Fibroblast of skin of right quadriceps (primary cell): ENCODE data around the gene NCKIPSD.
"Not testable (repeated sequence)": the region's sequence is repeated elsewhere in the genome, so short reads cannot be mapped to it uniquely, and the experiment has no call there.

Experiments
- DNase-seq: peaks from one replicate; pipeline ENCODE4 v3.0.0-alpha.2; 2013

The NCKIPSD gene

DNA sequence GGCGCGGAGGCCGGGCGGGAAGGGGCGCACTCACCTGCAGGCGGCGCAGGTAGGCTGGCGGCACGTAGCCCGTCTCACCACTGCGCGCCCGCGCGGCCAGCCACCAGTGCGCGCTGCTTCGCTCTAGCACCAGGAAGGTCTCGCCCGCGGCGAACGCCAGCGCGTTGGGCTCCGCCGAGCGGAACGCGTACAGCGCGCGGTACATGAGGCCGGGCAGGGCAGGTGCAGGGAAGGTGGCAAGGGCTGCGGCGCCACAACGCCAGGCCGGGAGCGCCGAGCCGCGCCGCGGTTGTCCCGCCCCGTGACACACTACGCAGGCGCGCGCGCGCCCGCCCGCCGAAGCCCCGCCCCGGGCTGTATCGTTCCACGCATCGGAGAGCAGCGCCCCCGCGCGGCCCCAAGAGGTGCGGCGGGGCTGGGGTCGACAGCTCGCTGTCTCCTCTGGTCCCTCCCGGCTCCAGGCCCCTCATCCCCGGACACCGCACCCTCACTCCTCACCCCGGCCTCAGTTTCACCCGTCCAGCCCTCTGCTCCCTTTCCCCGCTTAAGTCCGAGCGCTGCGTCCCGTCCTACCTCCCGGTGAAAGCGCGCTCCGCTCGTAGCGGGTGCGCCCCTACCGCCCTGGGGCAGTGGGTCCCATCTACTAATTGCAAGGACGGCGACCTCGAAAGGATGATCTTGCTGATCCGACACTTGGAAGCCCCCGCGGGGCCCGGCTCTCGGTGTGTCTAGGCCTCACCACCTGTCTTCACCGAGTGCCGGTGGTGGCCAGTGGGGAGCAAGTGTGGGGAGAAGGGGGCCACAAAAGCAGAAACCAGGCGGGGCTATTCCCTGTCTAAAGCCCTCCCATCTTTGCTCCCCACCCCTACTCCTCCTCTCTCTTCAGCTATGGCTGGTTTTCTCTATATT is at the start of gene NCKIPSD:
NCKIPSD (minus strand) TSS at position 313 of the 909 bp plus-strand sequence; CDS start at position 205, 108 bp downstream.
- peak; percentile 77 for DNase-seq

DNA sequence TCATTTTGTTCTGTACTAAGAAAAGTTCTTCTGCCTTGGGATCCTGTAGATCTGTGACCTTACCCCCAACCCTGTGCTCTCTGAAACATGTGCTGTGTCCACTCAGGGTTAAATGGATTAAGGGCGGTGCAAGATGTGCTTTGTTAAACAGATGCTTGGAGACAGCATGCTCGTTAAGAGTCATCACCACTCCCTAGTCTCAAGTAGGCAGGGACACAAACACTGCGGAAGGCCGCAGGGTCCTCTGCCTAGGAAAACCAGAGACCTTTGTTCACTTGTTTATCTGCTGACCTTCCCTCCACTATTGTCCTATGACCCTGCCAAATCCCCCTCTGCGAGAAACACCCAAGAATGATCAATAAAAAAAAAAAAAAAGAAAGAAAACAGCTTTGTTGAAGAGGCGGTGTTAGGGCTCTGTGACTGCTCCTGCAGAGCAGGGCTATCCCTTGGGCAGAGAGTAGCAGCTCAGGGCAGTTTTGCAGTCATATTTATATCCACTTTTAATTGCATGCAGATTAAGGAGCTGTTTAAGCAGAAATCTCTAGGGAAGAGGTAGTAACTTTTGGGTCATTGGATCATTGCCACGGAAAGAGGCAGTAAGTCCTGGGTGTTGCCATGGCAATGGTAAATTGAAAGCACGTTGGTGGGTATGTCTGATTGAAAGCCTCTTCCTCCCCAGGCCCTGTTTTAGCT is 49.5 kb upstream of the NCKIPSD start:
- DNase-seq = peak; percentile 45

DNA sequence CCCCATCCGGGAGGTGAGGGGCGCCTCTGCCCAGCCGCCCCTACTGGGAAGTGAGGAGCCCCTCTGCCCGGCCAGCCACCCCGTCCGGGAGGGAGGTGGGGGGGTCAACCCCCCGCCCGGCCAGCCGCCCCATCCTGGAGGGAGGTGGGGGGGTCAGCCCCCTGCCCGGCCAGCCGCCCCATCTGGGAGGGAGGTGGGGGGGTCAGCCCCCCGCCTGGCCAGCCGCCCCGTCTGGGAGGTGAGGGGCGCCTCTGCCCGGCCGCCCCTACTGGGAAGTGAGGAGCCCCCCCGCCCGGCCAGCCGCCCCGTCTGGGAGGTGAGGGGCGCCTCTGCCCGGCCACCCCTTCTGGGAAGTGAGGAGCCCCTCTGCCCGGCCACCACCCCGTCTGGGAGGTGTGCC is 48.8 kb upstream of the NCKIPSD start:
- not testable (repeated sequence) for DNase-seq

DNA sequence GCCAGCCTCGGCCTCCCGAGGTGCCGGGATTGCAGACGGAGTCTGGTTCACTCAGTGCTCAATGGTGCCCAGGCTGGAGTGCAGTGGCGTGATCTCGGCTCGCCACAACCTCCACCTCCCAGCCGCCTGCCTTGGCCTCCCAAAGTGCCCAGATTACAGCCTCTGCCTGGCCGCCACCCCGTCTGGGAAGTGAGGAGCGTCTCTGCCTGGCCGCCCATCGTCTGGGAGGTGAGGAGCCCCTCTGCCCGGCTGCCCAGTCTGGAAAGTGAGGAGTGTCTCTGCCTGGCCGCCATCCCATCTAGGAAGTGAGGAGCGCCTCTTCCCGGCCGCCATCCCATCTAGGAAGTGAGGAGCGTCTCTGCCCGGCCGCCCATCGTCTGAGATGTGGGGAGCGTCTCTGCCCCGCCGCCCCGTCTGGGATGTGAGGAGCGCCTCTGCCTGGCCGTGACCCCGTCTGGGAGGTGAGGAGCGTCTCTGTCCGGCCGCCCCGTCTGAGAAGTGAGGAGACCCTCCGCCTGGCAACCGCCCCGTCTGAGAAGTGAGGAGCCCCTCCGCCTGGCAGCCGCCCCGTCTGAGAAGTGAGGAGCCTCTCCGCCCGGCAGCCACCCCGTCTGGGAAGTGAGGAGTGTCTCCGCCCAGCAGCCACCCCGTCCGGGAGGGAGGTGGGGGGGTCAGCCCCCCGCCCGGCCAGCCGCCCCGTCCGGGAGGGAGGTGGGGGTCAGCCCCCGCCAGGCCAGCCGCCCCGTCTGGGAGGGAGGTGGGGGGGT is 48.2 kb upstream of the NCKIPSD start:
- DNase-seq = not testable (repeated sequence)

DNA sequence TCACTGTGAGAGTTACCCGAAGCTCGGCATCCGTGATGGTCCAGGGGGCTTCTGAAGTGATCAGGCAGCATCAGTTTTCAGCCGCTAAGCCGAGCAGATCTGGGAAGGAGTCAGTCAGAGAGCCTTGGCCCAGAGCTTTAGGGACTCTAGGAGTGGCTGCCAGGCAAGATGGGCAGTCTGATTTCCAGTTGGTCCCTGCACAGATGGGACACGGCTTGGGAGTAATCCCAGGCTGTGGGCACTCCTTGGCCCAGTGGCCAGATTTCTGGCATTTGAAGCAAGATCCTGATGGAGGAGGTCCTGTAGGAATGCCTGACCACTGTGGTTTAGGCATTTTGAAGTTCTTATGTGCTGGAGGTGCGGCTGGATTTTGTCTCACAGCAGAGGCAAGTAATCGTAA is 41.8 kb upstream of the NCKIPSD start:
- DNase-seq = no peak

DNA sequence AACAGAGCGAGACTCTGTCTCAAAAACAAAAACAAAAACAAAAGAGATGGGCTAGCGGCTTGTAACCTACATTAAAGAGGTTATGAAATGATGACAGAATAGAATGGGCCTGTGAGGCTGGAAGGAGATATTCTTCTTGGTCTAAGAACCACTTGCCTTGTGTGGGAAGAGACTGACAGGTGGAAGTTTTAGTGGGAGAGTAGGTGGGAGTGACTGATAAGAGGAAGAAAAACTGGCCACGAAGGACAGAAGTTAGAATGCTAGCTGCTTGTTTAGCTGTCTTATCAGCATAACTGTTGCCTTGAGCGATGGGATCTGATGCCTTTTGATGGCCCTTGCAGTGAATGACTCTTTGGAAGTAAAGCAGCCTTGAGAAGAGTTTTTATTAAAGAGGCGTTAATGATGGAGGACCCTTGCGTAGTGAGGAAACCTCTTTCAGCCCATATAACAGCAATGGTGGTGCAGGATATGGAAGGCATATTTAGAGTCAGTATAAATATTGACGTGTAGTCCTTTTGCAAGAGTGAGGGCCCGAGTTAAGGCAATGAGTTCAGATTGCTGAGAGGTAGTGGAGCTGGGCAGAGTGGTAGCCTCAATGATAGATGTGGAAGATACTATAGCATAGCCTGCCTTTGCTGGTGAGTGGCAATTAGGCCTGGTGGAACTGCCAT is 39.6 kb upstream of the NCKIPSD start:
- DNase-seq = not testable (repeated sequence)

DNA sequence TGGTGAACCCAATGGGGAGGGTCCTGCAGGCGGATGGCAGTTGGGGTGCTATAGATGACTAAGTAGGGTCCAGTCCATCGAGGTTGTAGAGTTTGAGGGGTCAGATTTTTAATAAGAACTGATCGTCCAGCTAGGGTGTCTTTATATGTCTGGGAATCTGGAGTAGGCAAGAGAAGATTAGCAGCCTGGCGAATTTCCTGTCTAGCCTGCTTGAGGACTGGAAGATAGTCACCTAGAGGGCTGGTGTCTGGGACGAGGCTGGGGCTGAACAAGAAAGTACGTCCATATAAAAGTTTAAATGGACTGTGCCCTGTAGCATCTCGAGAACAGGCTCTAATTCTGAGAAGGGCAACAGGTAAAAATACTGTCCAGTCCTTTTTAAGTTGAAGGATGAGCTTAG is 38.0 kb upstream of the NCKIPSD start:
- DNase-seq = no peak

DNA sequence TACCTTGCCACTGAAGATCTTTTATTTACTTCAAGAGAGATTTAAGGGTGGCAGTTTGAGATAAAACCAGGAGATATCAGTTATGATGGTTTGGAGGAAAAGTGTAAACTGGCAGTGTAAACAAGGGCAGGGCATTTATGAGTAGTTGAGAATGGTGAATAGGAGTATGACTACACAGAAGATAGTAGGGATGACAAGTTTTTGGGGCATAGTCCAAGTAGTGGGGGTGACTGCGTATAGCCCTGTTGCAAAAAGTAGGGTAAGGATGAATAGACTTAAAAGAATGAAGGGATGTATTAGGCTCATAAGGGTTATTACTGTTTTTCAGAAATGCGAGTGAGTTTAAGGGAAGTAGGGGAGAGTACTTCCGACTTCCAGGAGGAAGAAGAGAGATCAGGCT is 37.6 kb upstream of the NCKIPSD start:
- not testable (repeated sequence) for DNase-seq

DNA sequence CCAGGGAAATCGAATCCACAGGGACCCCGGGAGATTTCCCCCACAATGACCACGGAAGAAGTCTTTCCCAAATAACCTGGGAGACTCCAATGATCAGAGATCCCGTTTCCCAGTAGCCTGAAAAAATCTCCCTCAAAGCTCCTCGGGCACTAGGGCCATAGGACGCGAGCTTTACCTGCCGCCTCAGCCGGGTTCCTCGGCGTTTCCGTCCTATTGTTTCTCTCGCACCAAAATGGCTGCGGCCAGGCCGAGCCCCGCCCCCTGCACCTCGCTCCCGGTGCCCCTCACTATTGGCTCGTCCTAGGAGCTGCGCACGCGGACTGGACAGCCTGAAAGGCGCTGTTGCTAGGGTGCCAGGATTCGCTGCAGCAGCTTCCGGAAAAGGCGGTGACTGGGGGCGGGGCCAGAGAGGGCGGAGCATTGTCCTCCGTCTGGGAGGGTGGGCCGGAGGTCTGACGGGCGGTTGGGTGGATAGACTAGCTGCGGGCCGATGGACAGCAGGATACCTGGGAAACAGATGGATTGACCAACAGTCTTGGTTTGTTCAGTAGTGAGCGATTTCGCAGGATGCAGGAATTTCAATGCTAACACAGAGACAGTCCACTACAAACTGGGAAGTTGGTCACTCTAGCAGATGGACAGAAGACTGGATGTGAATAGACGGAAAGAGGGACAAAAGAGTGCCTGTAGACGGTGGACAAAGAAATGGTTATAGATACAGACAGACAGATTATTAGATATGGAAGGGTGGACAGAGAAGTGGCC is 31.4 kb upstream of the NCKIPSD start, which contains the start of gene IP6K2:
IP6K2 (minus strand) TSS at position 240 of the 765 bp plus-strand sequence. CDS start 21,930 bp downstream, outside the sequence.
- peak; percentile 97 for DNase-seq

DNA sequence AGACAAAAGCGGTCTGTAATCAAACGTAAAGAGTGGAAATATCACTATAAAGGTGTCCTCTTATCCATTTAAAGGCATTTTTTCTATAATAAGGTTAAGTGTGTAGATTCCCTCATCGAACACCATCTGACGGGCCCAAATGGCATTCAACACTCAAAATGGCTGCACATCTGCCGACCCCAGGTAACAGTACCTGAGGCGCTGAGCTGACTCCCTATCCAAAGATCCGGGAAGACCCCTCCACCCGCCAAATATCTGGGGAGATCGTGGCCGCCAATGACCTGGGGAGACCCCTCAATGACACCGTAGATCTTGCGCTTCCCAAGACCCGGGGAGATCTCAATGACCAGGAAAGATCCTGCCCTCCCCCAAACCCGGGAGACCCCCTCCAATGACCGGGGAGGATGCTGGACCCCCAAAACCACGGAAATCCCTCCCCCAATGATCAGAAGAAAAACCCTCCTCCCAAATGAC is 30.8 kb upstream of the NCKIPSD start:
- no peak for DNase-seq

DNA sequence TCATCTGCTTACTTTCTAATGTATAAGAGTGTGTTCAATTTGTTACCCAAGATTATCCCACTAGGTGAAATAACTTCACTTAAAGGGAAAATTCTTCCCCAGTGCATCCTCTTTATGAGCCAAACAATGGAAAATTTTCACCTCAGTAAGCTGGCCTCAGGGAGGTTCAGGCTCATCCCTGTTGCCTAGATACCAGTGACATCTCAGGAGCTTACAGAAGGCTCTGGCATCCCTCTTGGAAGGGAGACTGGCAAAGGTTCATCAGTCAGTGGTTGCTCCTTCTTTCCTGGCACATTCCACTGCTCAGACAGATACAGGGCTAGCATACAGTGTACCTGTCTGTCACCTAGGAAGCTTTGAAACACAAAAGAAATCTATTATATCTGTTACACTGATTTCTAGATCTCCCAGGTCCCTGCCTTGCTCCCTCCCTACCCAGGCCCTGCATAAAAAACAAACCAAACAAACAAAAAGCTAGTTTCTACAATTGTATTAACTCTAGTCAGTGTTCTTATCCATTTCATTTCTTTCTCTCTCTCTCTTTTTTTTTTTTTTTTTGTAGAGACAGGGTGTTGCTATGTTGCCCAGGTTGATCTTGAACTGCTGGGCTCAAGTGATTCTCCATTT is 29.6 kb upstream of the NCKIPSD start:
- peak; percentile 20 for DNase-seq

DNA sequence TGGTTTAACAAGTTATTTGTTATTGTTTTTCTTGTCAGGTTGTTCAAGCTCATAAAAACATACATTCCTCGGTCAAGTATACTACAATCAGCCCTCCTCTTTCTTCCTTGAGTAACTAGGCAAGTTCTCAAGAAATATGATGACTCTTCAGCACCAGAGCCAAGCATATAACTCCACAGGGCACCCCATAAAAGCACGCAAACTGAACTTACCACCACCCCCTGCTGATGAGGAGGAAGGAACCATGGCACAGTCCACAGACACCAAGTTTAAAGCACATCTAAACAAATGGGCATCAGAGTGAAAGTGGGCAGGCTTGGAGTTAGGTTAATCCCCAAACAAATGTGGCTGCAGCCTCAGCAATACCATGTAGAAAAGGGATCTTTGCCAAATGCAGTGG is 26.0 kb upstream of the NCKIPSD start:
- DNase-seq = no peak

DNA sequence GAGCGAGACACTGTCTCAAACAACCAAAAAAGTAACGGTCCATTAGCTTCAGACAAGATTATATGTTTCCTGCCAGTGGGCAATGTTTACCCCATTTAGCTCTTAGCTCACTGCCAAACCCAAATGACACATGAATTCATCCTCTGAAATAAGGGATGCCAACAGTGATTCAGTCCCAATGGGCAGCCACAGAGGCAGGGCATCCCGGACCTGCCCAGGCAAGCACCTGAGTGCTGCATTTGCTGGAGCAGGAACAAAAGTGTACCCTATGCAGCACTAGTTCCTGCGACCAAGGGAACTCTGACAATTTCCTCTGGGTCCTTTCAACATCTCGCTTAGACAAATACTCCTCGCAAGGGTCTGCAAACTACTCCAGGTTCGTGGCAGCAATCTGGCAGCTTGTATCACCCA is 23.3 kb upstream of the NCKIPSD start:
- no peak for DNase-seq

DNA sequence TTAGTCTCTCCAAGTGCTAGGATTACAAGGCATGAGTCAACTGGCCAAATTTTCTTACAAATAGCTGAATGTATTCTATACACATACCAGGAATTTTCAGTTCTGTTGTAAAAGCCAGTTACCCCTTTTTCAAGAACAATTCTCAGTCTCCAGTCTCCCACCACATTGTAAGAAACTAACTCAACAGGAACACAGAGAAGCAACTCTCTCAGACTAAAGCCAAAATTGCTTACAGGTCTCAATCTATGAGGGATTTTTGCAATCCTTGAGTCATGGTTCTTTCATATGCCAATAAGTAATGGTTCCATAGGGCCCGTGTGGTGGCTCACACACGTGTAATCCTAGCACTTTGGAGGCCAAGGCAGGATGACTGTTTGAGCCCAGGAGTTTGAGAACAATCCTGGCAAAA is 22.8 kb upstream of the NCKIPSD start:
- peak; percentile 25 for DNase-seq

DNA sequence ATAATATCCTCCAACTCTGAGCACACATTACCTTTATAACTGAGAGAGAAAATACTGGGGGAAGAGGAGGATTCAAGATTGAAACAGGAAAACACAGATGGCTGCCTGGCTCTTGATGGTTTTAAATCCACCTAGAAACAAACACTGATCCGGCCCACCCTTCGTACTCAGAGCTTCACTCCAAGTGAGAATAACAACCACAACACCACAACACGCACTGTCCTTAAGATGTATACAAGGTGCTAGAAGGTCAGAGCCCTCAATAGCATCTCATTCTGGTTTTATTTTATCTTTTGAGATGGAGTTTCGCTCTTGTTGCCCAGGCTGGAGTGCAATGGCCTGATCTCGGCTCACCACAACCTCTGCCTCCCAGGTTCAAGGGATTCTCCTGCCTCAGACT is 21.4 kb upstream of the NCKIPSD start:
- DNase-seq = no peak

DNA sequence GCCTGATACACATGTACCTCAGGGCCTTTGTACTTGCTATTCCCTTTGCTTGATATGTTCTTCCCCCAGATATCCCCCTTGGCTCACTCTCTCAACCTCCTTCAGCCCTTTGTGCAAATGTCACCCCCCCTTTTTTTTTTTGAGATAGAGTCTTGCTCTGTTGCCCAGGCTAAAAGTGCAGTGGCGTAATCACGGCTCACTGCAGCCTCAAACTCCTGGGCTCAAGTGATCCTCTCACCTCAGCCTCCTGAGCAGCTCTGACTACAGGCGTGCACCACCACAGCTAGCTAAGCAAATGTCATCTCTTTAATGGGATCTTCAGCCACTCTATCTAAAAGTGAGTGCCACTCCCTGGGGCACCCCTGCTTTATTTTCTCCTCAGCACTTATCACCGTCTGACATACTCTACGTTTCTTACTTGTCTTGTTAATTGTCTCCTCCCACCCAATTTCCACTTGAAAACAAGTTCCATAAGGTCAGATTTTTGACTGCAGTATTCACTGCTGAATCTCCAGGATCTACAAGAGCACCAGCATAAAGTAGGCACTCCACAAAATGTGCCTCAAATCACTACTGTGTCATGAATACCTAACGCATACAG is 16.7 kb upstream of the NCKIPSD start:
- no peak for DNase-seq

DNA sequence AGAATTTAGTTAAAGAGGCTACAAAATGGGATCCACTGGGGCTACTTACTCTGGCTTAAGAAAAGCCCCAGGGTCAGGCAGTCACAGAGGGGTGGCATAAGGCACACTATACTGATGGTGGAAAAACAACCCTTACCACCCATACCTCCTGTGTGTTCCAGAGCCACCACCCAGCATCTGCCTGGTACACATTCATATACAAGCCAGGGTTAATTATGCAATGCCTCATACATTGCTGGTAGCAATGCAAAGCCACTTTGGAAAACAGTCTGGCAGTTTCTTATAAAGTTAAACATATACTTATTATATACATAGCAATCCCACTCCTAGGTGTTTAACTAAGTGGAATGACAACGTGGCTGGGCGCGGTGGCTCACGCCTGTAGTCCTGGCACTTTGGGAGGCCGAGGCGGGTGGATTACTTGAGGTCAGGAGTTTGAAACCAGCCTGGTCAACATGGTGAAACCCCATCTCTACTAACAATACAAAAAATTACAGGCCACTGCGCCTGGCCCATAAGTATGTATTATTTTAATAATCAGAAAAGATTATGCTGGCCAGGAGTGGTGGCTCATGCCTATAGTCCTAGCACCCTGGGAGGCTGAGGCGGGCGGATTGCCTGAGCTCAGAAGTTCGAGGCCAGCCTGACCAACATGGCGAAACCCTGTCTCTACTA is 15.2 kb upstream of the NCKIPSD start:
- DNase-seq = no peak

DNA sequence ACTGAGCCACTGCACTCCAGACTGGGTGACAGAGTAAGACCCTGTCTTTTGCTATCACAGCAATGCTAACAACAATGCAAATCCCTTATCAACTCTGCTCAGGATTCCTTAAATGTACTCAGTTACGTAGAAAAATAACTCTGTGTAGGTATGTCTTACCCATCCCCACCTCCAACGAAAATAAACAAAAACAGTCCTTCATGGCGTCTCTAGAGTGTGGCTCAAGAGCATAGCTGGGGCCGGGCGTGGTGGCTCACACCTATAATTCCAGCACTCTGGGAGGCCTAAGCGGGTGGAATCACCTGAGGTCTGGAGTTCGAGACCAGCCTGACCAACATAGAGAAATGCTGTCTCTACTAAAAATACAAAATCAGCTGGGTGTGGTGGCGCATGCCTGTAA is 13.2 kb upstream of the NCKIPSD start:
- DNase-seq = no peak

DNA sequence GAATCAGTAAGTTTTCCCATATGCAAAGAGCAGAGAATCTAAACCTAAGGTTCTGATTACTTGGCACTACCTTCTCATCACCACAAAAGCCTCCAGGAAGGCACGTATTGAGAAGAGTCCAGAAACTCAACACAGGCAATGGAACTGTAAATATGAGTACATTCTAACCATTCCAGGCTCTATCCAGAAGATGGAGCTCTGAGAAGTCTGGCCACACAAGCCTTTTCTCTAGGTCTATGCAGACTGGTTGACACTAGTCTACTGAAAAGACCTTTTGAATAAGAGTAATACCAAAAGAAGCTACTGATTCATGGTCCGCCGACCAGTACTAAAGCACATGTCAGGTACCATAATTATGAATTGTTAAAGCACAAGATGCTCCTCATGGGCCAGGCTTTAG is 12.2 kb upstream of the NCKIPSD start:
- DNase-seq = no peak

DNA sequence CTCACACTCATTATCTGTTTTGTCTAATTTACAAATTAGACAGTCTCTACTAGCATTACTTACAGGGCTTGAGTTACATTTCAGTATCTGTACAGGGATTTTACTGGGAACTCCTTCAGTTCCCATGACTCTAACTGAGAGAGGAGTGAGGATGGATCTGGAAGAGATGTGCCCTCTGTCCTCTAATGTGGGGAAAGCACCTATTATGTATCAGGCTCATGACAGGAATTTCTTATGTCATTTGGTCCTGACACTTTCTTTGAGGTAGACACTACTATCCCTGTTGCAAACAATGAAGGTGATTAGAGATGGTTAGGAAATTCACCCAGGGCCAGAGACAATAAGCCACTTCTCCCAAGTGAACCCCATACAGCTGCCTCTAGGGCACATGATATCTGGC is 10.9 kb upstream of the NCKIPSD start:
- DNase-seq = no peak
